ENCODE measurements around the gene BAX.

GRCh38 chr19:49004964-49005614, 50.4 kb downstream of the BAX start:
- TF ChIP-seq POLR2A (IDR thresholded peaks at IDR 0.05) (no peak), CTCF (IDR thresholded peaks at IDR 0.05) (no peak)
